8988T (cell line): ENCODE results near the gene FSIP1.

Experiments used
- DNase-seq: peaks from one replicate; pipeline ENCODE4 v3.0.0; 2011

Gene FSIP1

GRCh38 chr15:39613271-39613670 lies 169.4 kb downstream of the FSIP1 start:
- DNase-seq, result no peak

GRCh38 chr15:39610665-39611064 lies 172.0 kb downstream of the FSIP1 start:
- DNase-seq, result no peak

GRCh38 chr15:39609166-39609916 lies 173.3 kb downstream of the FSIP1 start:
- no peak for DNase-seq

- DNase-seq, result no peak
Measured at GRCh38 chr15:39608185-39609139, 174.2 kb downstream of the FSIP1 start.

- no peak for DNase-seq
Measured at GRCh38 chr15:39605146-39605545, 177.5 kb downstream of the FSIP1 start.

- no peak for DNase-seq
Measured at GRCh38 chr15:39602143-39602542, 180.5 kb downstream of the FSIP1 start.

- no peak for DNase-seq
Measured at GRCh38 chr15:39599871-39600270, 182.8 kb downstream of the FSIP1 start.

GRCh38 chr15:39598958-39599845 lies 183.4 kb downstream of the FSIP1 start:
- DNase-seq, result no peak

- no peak for DNase-seq
Measured at GRCh38 chr15:39598186-39598850, 184.3 kb downstream of the FSIP1 start.

- no peak for DNase-seq
Measured at GRCh38 chr15:39597751-39598185, 184.9 kb downstream of the FSIP1 start.

- no peak for DNase-seq
Measured at GRCh38 chr15:39597336-39597735, 185.3 kb downstream of the FSIP1 start.

- no peak for DNase-seq
Measured at GRCh38 chr15:39596358-39597051, 186.1 kb downstream of the FSIP1 start.

GRCh38 chr15:39595338-39596221 lies 187.1 kb downstream of the FSIP1 start:
- no peak for DNase-seq

GRCh38 chr15:39594446-39595337 lies 187.9 kb downstream of the FSIP1 start:
- no peak for DNase-seq

GRCh38 chr15:39593656-39594445 lies 188.8 kb downstream of the FSIP1 start:
- DNase-seq, result no peak

GRCh38 chr15:39593071-39593655 lies 189.5 kb downstream of the FSIP1 start:
- DNase-seq, result no peak

- no peak for DNase-seq
Measured at GRCh38 chr15:39592500-39592899, 190.1 kb downstream of the FSIP1 start.

GRCh38 chr15:39591896-39592315 lies 190.7 kb downstream of the FSIP1 start:
- no peak for DNase-seq
